Measurements from ENCODE around the gene GALNT13.

GRCh38 chr2:154400563-154401290, 529.0 kb downstream of the GALNT13 start:
- no peak for TF ChIP-seq CTCF (IDR thresholded peaks at IDR 0.05)
- no peak for TF ChIP-seq POLR2A (IDR thresholded peaks at IDR 0.05)

All from testis (tissue), 2 donors.